ENCODE data around the gene UTP14A. TPM values are rescaled to one million over a fixed set of nuclear protein-coding genes. Genes with fewer than 3 reads are reported as not detected.

UTP14A gene
- polyA plus RNA-seq, 1 of the 3 experiments (the other 2 are of a cell fraction) = 25.4 TPM

- H3K4me1 ChIP-seq (ENCODE audit: control insufficient read depth in 1 of 2, insufficient read depth in 2 of 2, low read depth in 1 of 2, low read length in 1 of 2) = no peaks in the 10 kb centered on the region
- ChIA-PET POLR2A (no interaction called here), CTCF (interaction anchor here (0.6 kb wide), 1 partner anchor 72 kb away, joined by 4 read pairs; no protein-coding TSS in a partner anchor)
- no peak for DNase-seq
- 55% methylated on average over 6 of the region's 6 CpGs for WGBS (ENCODE audit: low lambda C conversion rate)
- no peaks in the 10 kb centered on the region for H3K79me2 ChIP-seq (ENCODE audit: insufficient read depth)
- no peak for TF ChIP-seq USF2 (IDR thresholded peaks at IDR 0.05; ENCODE audit: borderline replicate concordance, low read depth, low read length)
- no peak for TF ChIP-seq MEF2A (IDR thresholded peaks at IDR 0.05; ENCODE audit: borderline replicate concordance, low read depth)
- no peak for TF ChIP-seq RAD21 (IDR thresholded peaks at IDR 0.05; ENCODE audit: low read length)
- no peak for TF ChIP-seq YY1 (IDR thresholded peaks at IDR 0.05; ENCODE audit: low read depth)
- TF ChIP-seq FOXM1 (IDR thresholded peaks at IDR 0.05; ENCODE audit: low read depth) = no peak
- no peak for TF ChIP-seq MXI1 (IDR thresholded peaks at IDR 0.05; ENCODE audit: low read depth, low read length)
- TF ChIP-seq RXRA (IDR thresholded peaks at IDR 0.05; ENCODE audit: borderline replicate concordance, low read depth) = no peak
- TF ChIP-seq ELF1 (IDR thresholded peaks at IDR 0.05) = no peak
- TF ChIP-seq GABPA (IDR thresholded peaks at IDR 0.05; ENCODE audit: low read depth) = no peak
- TF ChIP-seq TEAD4 (IDR thresholded peaks at IDR 0.05; ENCODE audit: borderline replicate concordance, insufficient read depth) = no peak
- TF ChIP-seq EZH2phosphoT487 (IDR thresholded peaks at IDR 0.05; ENCODE audit: borderline replicate concordance, low read depth) = no peak
- TF ChIP-seq ZBTB33 (IDR thresholded peaks at IDR 0.05; ENCODE audit: borderline replicate concordance, low read depth) = no peak
- TF ChIP-seq USF1 (IDR thresholded peaks at IDR 0.05; ENCODE audit: borderline replicate concordance, low read depth) = no peak
- no peak for TF ChIP-seq RCOR1 (IDR thresholded peaks at IDR 0.05; ENCODE audit: low read length)
- TF ChIP-seq MAX (IDR thresholded peaks at IDR 0.05; ENCODE audit: low read depth) = no peak
- no peak for TF ChIP-seq RFX5 (IDR thresholded peaks at IDR 0.05; ENCODE audit: low read length)
- TF ChIP-seq CHD2 (IDR thresholded peaks at IDR 0.05; ENCODE audit: low read length, partially characterized antibody) = no peak
- no peak for TF ChIP-seq FOSL2 (IDR thresholded peaks at IDR 0.05; ENCODE audit: borderline replicate concordance, low read depth)
- H3K36me3 ChIP-seq (replicated peaks in 1 of 2; ENCODE audit: control insufficient read depth in 1 of 2, insufficient read depth in 2 of 2, low read length in 1 of 2) = no peaks in the 10 kb centered on the region
- H3K4me3 ChIP-seq (ENCODE audit: low read depth in 2 of 2, low read length in 1 of 2) = no peak overlapping the region
- H3F3A ChIP-seq (replicated peaks; ENCODE audit: insufficient read depth) = peaks cover 6% of the 10 kb centered on the region
- no peak overlapping the region for H3K9ac ChIP-seq
- H3K4me2 ChIP-seq = no peak overlapping the region
- no peaks in the 10 kb centered on the region for H3K9me3 ChIP-seq
- H2AFZ ChIP-seq (ENCODE audit: low read depth) = no peak overlapping the region
- H3K27me3 ChIP-seq (ENCODE audit: insufficient read depth) = peaks cover 4% of the 10 kb centered on the region; the same call in 1 of the 2 replicates
- H3K27ac ChIP-seq (ENCODE audit: low read depth in 2 of 2, low read length in 1 of 2) = no peak overlapping the region
- H3K9me2 ChIP-seq = no peaks in the 10 kb centered on the region
- H4K20me1 ChIP-seq (ENCODE audit: insufficient read depth) = no peaks in the 10 kb centered on the region
These were observed 5.9 kb upstream of the UTP14A start for GRCh38 chrX:129900054-129900453.
